ENCODE results near the gene RAET1L.
"Not testable (repeated sequence)": the region's sequence is repeated elsewhere in the genome, so short reads cannot be mapped to it uniquely, and the experiment has no call there.

RAET1L gene

GRCh38 chr6:149975400-149975799 is 49.9 kb downstream of the RAET1L start:
- intact Hi-C loops (cut with DNase I): no loop called here
- no peak for DNase-seq

DNA sequence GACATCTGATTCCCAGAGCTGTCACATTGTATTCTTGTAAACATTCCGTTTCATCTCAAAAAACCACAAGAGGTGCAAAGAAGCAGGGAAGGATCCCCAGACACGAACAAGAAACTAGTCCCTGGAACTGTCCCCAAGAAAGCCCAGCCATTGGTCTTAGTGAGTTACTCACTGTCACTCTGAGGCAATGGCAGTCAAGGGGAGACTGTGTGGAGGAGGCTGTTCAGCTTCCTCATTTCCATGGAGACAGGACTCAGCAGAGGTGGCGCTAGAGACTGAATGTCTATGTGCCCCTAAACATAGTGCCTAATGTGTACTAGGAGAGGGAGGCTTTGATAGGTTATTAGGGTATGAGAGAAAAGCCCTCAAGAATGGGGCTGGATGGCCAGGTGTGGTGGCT is 50.5 kb downstream of the RAET1L start:
- intact Hi-C loops (cut with DNase I): no loop called here
- no peak for DNase-seq

GRCh38 chr6:149974394-149974793 is 50.9 kb downstream of the RAET1L start:
- DNase-seq; intact Hi-C loops (cut with DNase I): not testable (repeated sequence)

DNA sequence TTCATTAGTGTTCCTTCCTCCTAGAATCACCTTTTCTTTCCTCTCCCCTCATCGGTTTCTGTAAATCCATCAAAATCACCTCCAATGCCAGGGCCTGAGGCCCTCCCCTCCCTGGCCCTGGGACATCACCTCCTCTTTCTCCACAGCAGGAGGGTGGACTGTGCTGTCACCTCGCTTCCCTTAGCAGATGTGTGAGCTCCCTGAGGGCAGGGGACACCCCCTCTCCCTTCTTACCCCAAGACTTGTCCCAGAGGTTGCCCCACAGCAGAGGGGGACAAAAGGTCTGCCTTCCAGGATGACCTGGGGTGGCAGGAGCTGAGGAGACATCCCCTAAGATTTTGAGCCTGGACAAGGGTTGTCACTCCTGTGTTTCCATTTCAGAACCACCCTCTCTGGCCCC is 55.7 kb downstream of the RAET1L start:
- intact Hi-C loops (cut with DNase I): no loop called here
- DNase-seq: no peak

GRCh38 chr6:149968909-149969308 is 56.4 kb downstream of the RAET1L start:
- intact Hi-C loops (cut with DNase I); DNase-seq: not testable (repeated sequence)
